VCaP (cell line): ENCODE results near the gene EEF2.

Source experiments
- H3K27ac ChIP-seq: fragments of 450-650 bp; 2 replicates; pipeline ENCODE4 v1.5.1; 2017
- TF ChIP-seq, protein P1 (sequence below): fragments of 450-650 bp; conservative IDR thresholded peaks from 2 replicates; pipeline ENCODE4 v1.5.1; 2017; ENCODE audit warnings: mild to moderate bottlenecking, moderate library complexity

Gene EEF2

GRCh38 chr19:3932931-3933810 lies 52.1 kb downstream of the EEF2 start, which contains the start of gene NMRK2:
NMRK2 (plus strand) TSS chr19:3933069; CDS start chr19:3933672, 603 bp downstream.
- H3K27ac ChIP-seq = no peak within 1 kb of the TSS
- TF ChIP-seq, protein P1, sequence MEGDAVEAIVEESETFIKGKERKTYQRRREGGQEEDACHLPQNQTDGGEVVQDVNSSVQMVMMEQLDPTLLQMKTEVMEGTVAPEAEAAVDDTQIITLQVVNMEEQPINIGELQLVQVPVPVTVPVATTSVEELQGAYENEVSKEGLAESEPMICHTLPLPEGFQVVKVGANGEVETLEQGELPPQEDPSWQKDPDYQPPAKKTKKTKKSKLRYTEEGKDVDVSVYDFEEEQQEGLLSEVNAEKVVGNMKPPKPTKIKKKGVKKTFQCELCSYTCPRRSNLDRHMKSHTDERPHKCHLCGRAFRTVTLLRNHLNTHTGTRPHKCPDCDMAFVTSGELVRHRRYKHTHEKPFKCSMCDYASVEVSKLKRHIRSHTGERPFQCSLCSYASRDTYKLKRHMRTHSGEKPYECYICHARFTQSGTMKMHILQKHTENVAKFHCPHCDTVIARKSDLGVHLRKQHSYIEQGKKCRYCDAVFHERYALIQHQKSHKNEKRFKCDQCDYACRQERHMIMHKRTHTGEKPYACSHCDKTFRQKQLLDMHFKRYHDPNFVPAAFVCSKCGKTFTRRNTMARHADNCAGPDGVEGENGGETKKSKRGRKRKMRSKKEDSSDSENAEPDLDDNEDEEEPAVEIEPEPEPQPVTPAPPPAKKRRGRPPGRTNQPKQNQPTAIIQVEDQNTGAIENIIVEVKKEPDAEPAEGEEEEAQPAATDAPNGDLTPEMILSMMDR = no peak

DNA sequence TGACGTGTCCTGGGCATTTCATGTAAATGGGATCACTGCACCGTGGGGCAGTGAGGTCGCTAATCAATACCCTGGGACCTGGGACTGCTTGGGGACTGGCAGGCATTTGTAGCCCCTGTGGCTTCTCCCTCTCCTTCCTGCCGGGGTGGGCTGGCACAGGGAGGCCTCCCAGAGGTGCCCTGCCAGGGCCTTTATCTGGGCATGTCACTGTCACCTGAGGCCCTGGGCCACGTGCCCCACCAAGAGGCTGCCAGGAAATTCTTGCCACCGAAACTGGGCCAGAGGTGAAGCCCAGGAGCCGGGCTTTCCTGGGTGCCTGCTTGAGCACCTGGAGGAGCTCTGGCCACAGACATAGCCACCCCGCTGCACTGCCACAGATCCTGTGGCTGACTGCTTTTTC lies 54.2 kb downstream of the EEF2 start:
- no peak overlapping the region for H3K27ac ChIP-seq
- TF ChIP-seq, protein P1 = no peak
